K562 (cell line): ENCODE data around the gene RPF1. TPM values are rescaled to one million over a fixed set of nuclear protein-coding genes. Genes with fewer than 3 reads are reported as not detected.

Experiments
- ADNP ChIP-seq: fragments of 200-800 bp; sonication (Bioruptor generic); IDR thresholded peaks from 2 replicates; pipeline ENCODE4 v1.6.1; 2016; ENCODE audit warnings: missing genetic modification characterization, missing compliant biosample characterization
- JUN ChIP-seq, 2 experiments: sonication (generic) in 1 of 2; formaldehyde crosslinking in 1 of 2; IDR thresholded peaks; 2 replicates each; pipeline versions ENCODE4 v1.6.1 to v1.8.0; 2012 to 2022; ENCODE audit warnings: borderline replicate concordance in 2 of 2, mild to moderate bottlenecking in 2 of 2, improper control_type of control experiment in 1 of 2, low read depth in 1 of 2, low read length in 1 of 2, missing genetic modification reagents in 1 of 2
- SNRNP70 ChIP-seq: fragments of 200-400 bp; formaldehyde crosslinking; optimal IDR thresholded peaks from 2 replicates; pipeline ENCODE3; 2017; ENCODE audit warnings: low read depth, low read length
- SP1 ChIP-seq: sonication (generic); formaldehyde crosslinking; IDR thresholded peaks from 2 replicates; pipeline ENCODE4 v1.8.1; 2022; ENCODE audit warnings: mild to moderate bottlenecking, missing genetic modification reagents
- polyA plus RNA-seq, 8 experiments: library from polyadenylated mRNA; depleted of rRNA in 4 of 8; stranded (reverse) in 5 of 8; unstranded in 3 of 8; fragments of >200 nt; fragmentation: Nextera tagmentation in 2 of 8; fragmentation: Illumina TruSeq in 1 of 8; extraction: Ambion mirVana in 2 of 8; extraction: Trizol in 1 of 8; gene quantifications; 2 replicates each; pipeline versions ENCODE4 v1.2.1 to v1.2.3, GENCODE V29; 2011 to 2014; ENCODE audit warnings: inconsistent platforms in 1 of 8, missing spikeins in 1 of 8
- total RNA-seq, 7 experiments: library from RNA; depleted of rRNA in 6 of 7; stranded (reverse); fragments of >200 nt in 6 of 7; fragmentation: Illumina TruSeq in 2 of 7; extraction: Trizol in 2 of 7; gene quantifications; 2 replicates each; pipeline versions ENCODE4 v1.2.1 to v1.2.3, GENCODE V29; 2011 to 2021; ENCODE audit warnings: low replicate concordance in 1 of 7
- TF ChIP-seq, protein P1 (sequence below): fragments of 200-600 bp; sonication (generic); IDR thresholded peaks from one replicate; pipeline ENCODE4 v1.6.1; 2012; ENCODE audit warnings: mild to moderate bottlenecking, low read depth, low read length, inconsistent platforms
- TF ChIP-seq, protein P2 (sequence below): fragments of 250-450 bp; sonication (Bioruptor Pico); IDR thresholded peaks from 2 replicates; pipeline ENCODE4 v1.4.0; 2020; ENCODE audit warnings: mild to moderate bottlenecking
- TF ChIP-seq, protein P3 (sequence below): fragments of 250-450 bp; sonication (Bioruptor Pico); IDR thresholded peaks from 2 replicates; pipeline ENCODE4 v1.8.0; 2022; ENCODE audit warnings: inconsistent platforms

The RPF1 gene
- total and polyA plus RNA-seq, 9 of the 15 experiments (the other 6 are each of a cell fraction or from before 2014, with no cell fraction given) = 52.4 to 156 (median 90.2) TPM

DNA sequence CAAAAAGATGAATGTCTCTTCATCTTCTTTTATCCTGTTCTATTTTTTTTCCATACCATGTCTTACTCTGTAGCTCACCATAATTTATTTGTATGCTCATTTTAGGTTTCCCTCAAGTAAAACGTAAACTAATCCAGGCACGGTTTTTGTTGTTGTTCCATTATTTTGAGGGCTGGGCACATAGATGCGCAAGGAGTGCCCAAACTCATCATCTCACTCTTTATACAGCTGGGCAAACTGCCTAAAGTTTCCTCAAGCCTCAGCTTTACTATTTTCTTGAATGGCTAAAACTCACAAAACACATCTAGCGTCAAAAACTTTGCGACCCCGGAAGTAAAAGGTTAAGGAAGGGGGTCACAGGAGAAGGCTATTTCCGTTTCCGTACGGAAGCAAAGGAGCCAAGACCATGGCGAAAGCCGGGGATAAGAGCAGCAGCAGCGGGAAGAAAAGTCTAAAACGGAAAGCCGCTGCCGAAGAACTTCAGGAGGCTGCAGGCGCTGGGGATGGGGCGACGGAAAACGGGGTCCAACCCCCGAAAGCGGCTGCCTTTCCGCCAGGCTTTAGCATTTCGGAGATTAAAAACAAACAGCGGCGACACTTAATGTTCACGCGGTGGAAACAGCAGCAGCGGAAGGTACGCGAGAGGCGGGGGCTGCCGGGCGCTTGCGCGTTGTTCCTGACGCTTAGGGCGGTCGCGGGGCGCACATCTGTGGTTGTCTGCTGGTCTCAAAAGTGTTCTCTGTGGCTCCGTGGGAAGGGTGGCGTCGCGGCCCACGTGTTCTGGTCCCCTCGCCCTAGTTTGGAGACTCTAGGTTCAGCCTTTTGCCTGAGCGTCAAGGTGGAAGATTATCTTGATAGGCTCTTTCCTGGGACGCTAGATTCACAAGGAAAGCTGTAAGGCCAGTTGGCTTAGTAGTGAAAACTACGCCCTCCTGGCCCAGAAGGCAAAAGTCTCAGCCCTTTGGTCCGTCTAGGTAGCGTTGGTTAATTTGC, at the start of gene RPF1 (continued):
- TF ChIP-seq, protein P1, sequence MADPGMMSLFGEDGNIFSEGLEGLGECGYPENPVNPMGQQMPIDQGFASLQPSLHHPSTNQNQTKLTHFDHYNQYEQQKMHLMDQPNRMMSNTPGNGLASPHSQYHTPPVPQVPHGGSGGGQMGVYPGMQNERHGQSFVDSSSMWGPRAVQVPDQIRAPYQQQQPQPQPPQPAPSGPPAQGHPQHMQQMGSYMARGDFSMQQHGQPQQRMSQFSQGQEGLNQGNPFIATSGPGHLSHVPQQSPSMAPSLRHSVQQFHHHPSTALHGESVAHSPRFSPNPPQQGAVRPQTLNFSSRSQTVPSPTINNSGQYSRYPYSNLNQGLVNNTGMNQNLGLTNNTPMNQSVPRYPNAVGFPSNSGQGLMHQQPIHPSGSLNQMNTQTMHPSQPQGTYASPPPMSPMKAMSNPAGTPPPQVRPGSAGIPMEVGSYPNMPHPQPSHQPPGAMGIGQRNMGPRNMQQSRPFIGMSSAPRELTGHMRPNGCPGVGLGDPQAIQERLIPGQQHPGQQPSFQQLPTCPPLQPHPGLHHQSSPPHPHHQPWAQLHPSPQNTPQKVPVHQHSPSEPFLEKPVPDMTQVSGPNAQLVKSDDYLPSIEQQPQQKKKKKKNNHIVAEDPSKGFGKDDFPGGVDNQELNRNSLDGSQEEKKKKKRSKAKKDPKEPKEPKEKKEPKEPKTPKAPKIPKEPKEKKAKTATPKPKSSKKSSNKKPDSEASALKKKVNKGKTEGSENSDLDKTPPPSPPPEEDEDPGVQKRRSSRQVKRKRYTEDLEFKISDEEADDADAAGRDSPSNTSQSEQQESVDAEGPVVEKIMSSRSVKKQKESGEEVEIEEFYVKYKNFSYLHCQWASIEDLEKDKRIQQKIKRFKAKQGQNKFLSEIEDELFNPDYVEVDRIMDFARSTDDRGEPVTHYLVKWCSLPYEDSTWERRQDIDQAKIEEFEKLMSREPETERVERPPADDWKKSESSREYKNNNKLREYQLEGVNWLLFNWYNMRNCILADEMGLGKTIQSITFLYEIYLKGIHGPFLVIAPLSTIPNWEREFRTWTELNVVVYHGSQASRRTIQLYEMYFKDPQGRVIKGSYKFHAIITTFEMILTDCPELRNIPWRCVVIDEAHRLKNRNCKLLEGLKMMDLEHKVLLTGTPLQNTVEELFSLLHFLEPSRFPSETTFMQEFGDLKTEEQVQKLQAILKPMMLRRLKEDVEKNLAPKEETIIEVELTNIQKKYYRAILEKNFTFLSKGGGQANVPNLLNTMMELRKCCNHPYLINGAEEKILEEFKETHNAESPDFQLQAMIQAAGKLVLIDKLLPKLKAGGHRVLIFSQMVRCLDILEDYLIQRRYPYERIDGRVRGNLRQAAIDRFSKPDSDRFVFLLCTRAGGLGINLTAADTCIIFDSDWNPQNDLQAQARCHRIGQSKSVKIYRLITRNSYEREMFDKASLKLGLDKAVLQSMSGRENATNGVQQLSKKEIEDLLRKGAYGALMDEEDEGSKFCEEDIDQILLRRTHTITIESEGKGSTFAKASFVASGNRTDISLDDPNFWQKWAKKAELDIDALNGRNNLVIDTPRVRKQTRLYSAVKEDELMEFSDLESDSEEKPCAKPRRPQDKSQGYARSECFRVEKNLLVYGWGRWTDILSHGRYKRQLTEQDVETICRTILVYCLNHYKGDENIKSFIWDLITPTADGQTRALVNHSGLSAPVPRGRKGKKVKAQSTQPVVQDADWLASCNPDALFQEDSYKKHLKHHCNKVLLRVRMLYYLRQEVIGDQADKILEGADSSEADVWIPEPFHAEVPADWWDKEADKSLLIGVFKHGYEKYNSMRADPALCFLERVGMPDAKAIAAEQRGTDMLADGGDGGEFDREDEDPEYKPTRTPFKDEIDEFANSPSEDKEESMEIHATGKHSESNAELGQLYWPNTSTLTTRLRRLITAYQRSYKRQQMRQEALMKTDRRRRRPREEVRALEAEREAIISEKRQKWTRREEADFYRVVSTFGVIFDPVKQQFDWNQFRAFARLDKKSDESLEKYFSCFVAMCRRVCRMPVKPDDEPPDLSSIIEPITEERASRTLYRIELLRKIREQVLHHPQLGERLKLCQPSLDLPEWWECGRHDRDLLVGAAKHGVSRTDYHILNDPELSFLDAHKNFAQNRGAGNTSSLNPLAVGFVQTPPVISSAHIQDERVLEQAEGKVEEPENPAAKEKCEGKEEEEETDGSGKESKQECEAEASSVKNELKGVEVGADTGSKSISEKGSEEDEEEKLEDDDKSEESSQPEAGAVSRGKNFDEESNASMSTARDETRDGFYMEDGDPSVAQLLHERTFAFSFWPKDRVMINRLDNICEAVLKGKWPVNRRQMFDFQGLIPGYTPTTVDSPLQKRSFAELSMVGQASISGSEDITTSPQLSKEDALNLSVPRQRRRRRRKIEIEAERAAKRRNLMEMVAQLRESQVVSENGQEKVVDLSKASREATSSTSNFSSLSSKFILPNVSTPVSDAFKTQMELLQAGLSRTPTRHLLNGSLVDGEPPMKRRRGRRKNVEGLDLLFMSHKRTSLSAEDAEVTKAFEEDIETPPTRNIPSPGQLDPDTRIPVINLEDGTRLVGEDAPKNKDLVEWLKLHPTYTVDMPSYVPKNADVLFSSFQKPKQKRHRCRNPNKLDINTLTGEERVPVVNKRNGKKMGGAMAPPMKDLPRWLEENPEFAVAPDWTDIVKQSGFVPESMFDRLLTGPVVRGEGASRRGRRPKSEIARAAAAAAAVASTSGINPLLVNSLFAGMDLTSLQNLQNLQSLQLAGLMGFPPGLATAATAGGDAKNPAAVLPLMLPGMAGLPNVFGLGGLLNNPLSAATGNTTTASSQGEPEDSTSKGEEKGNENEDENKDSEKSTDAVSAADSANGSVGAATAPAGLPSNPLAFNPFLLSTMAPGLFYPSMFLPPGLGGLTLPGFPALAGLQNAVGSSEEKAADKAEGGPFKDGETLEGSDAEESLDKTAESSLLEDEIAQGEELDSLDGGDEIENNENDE = no peak
- TF ChIP-seq SP1 (CRISPR knock-in tag) (no peak), JUN (IDR thresholded peaks at IDR 0.05; ENCODE audit: borderline replicate concordance, low read depth, low read length) (no peak), JUN (CRISPR knock-in tag; IDR thresholded peaks at IDR 0.05; ENCODE audit: borderline replicate concordance) (no peak), SNRNP70 (no peak), ADNP (no peak)
- TF ChIP-seq, protein P2, sequence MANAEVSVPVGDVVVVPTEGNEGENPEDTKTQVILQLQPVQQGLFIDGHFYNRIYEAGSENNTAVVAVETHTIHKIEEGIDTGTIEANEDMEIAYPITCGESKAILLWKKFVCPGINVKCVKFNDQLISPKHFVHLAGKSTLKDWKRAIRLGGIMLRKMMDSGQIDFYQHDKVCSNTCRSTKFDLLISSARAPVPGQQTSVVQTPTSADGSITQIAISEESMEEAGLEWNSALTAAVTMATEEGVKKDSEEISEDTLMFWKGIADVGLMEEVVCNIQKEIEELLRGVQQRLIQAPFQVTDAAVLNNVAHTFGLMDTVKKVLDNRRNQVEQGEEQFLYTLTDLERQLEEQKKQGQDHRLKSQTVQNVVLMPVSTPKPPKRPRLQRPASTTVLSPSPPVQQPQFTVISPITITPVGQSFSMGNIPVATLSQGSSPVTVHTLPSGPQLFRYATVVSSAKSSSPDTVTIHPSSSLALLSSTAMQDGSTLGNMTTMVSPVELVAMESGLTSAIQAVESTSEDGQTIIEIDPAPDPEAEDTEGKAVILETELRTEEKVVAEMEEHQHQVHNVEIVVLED (CRISPR knock-in tag) = 0 out of 2 replicates have a peak, but pooled peaks have one; percentile 11
- TF ChIP-seq, protein P3, sequence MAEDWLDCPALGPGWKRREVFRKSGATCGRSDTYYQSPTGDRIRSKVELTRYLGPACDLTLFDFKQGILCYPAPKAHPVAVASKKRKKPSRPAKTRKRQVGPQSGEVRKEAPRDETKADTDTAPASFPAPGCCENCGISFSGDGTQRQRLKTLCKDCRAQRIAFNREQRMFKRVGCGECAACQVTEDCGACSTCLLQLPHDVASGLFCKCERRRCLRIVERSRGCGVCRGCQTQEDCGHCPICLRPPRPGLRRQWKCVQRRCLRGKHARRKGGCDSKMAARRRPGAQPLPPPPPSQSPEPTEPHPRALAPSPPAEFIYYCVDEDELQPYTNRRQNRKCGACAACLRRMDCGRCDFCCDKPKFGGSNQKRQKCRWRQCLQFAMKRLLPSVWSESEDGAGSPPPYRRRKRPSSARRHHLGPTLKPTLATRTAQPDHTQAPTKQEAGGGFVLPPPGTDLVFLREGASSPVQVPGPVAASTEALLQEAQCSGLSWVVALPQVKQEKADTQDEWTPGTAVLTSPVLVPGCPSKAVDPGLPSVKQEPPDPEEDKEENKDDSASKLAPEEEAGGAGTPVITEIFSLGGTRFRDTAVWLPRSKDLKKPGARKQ (CRISPR knock-in tag) = peak; percentile 99
